K562 (cell line): ENCODE data around the gene CLDN15. TPM values are rescaled to one million over a fixed set of nuclear protein-coding genes. Genes with fewer than 3 reads are reported as not detected.

ENCODE experiments used
- ATAC-seq: fragments of 200-7000 bp; cut with Tn5 transposase; 3 replicates; pipeline ENCODE4 v1.9.1; 2020; ENCODE audit warnings: moderate library complexity
- BruUV-seq: library from RNA; stranded (reverse); fragments of 400-500 nt; replicated peaks from 2 replicates; lab custom pipeline; 2021; lab: Mats Ljungman, UMichigan
- CTCF ChIA-PET: fragments of 300-600 bp; formaldehyde crosslinking; extraction: SDS; loops from one replicate; lab custom pipeline; 2021; ENCODE audit warnings: low intra/inter-chr PET ratio; lab: Yijun Ruan, JAX
- POLR2A ChIA-PET: fragments of 300-600, 350-650 bp; sonication (Branson Sonifier 250); formaldehyde crosslinking; extraction: SDS; loops from one replicate; lab custom pipeline; 2021; ENCODE audit warnings: antibody characterized with exemption, inconsistent platforms; lab: Yijun Ruan, JAX
- DNase-seq, 4 experiments: peaks; one replicate each; pipeline versions ENCODE4 v3.0.0 to v3.0.0-alpha.2; 2011 to 2018; ENCODE audit warnings: low spot score in 3 of 4, mixed read lengths in 3 of 4; ENCODE audit errors: extremely low read depth in 1 of 4
- FAIRE-seq: peaks from 2 replicates; lab custom pipeline; 2011; peaks lifted over from hg19 to GRCh38; lab: Jason Lieb, UNC
- H2AFZ ChIP-seq: 2 replicates; pipeline ENCODE4 v1.6.0; 2011; ENCODE audit warnings: low read depth, low read length, control low read depth, inconsistent platforms
- H3K27ac ChIP-seq: fragments of 200-600 bp; 3 replicates; pipeline ENCODE4 v1.8.0; 2011; ENCODE audit warnings: low read depth, mild to moderate bottlenecking, control low read depth, inconsistent platforms, low read length, moderate library complexity, mixed read lengths; ENCODE audit errors: extremely low read depth
- H3K27me3 ChIP-seq, 2 experiments: fragments of 300-600 bp in 1 of 2; 2 replicates in 1 of 2; 3 replicates in 1 of 2; pipeline versions ENCODE4 v1.6.0 to v1.8.0; 2011; ENCODE audit warnings: inconsistent platforms in 2 of 2, low read length in 2 of 2, mild to moderate bottlenecking in 1 of 2, mixed read lengths in 1 of 2, moderate library complexity in 1 of 2; ENCODE audit not compliant: control insufficient read depth in 2 of 2, insufficient read depth in 2 of 2
- H3K36me3 ChIP-seq: fragments of 300-600 bp; 3 replicates; pipeline ENCODE4 v1.8.0; 2011; ENCODE audit warnings: mild to moderate bottlenecking, low read length, inconsistent platforms; ENCODE audit not compliant: control insufficient read depth, insufficient read depth
- H3K4me1 ChIP-seq, 2 experiments: fragments of 200-600 bp in 1 of 2; replicated peaks in 1 of 2; 2 replicates in 1 of 2; 3 replicates in 1 of 2; pipeline versions ENCODE4 v1.5.1 to v1.8.0; 2011; ENCODE audit warnings: inconsistent platforms in 2 of 2, low read length in 2 of 2, mild to moderate bottlenecking in 1 of 2, mixed read lengths in 1 of 2, moderate library complexity in 1 of 2; ENCODE audit not compliant: control insufficient read depth in 2 of 2, insufficient read depth in 2 of 2
- H3K4me2 ChIP-seq: 2 replicates; pipeline ENCODE4 v1.6.1; 2011; ENCODE audit warnings: low read length, control low read depth, inconsistent platforms, mixed read lengths; ENCODE audit not compliant: insufficient read depth
- H3K4me3 ChIP-seq: fragments of 200-600 bp; sonication (generic), shearing (Covaris generic); 2 replicates; pipeline ENCODE4 v1.5.1; 2016; ENCODE audit warnings: control low read depth, inconsistent platforms
- H3K79me2 ChIP-seq: fragments of 200-600 bp; 3 replicates; pipeline ENCODE4 v1.8.0; 2011; ENCODE audit warnings: low read length, inconsistent platforms; ENCODE audit not compliant: control insufficient read depth, insufficient read depth
- H3K9ac ChIP-seq, 2 experiments: 2 replicates each; pipeline versions ENCODE4 v1.6.0 to v1.6.1; 2011; ENCODE audit warnings: low read depth in 2 of 2, low read length in 2 of 2, control low read depth in 1 of 2, inconsistent platforms in 1 of 2, mild to moderate bottlenecking in 1 of 2, mixed read lengths in 1 of 2; ENCODE audit not compliant: insufficient read depth in 1 of 2
- H3K9me1 ChIP-seq: one replicate; pipeline ENCODE4 v1.6.0; 2011; ENCODE audit warnings: inconsistent platforms, mild to moderate bottlenecking, low read length, moderate library complexity; ENCODE audit not compliant: control insufficient read depth, insufficient read depth
- H3K9me3 ChIP-seq: replicated peaks from 2 replicates; pipeline ENCODE4 v1.5.1; 2011; ENCODE audit warnings: low read depth, low read length, inconsistent platforms; ENCODE audit not compliant: control insufficient read depth, insufficient read depth
- H4K20me1 ChIP-seq: replicated peaks from 2 replicates; pipeline ENCODE4 v1.6.1; 2011; ENCODE audit warnings: low read length, inconsistent platforms, mixed read lengths; ENCODE audit not compliant: control insufficient read depth, insufficient read depth
- AFF1 ChIP-seq, 2 experiments: fragments of 450-650 bp; IDR thresholded peaks; 2 replicates each; pipeline ENCODE4 v1.6.1; 2018; ENCODE audit warnings: mild to moderate bottlenecking in 2 of 2, low read depth in 1 of 2; ENCODE audit not compliant: partially characterized antibody in 2 of 2
- BHLHE40 ChIP-seq: IDR thresholded peaks from 2 replicates; pipeline ENCODE4 v1.6.1; 2011; ENCODE audit warnings: low read length, improper control_type of control experiment
- CBFA2T3 ChIP-seq: fragments of 450-650 bp; IDR thresholded peaks from 2 replicates; pipeline ENCODE4 v1.6.1; 2017
- CBX3 ChIP-seq, 2 experiments: IDR thresholded peaks; 1 replicate in 1 of 2; 2 replicates in 1 of 2; pipeline ENCODE4 v1.6.1; 2012; ENCODE audit warnings: inconsistent platforms in 2 of 2, low read length in 2 of 2, borderline replicate concordance in 1 of 2, control low read depth in 1 of 2
- CREB1 ChIP-seq, 2 experiments: sonication (generic) in 1 of 2; formaldehyde crosslinking in 1 of 2; IDR thresholded peaks; 2 replicates each; pipeline versions ENCODE4 v1.6.1 to v1.8.0; 2012 to 2022; ENCODE audit warnings: inconsistent platforms in 1 of 2, mild to moderate bottlenecking in 1 of 2, missing genetic modification reagents in 1 of 2, moderate library complexity in 1 of 2
- DPF2 ChIP-seq: fragments of 450-650 bp; IDR thresholded peaks from 2 replicates; pipeline ENCODE4 v1.6.1; 2016
- FOXM1 ChIP-seq, 2 experiments: fragments of 450-650 bp in 1 of 2; sonication (generic) in 1 of 2; formaldehyde crosslinking in 1 of 2; IDR thresholded peaks; 2 replicates each; pipeline versions ENCODE4 v1.6.1 to v1.9.0; 2017 to 2022; ENCODE audit warnings: low read depth in 2 of 2, mild to moderate bottlenecking in 2 of 2, missing genetic modification reagents in 1 of 2, moderate library complexity in 1 of 2
- IRF2 ChIP-seq: sonication (generic); formaldehyde crosslinking; IDR thresholded peaks from 2 replicates; pipeline ENCODE4 v1.8.1; 2022; ENCODE audit warnings: mild to moderate bottlenecking, missing genetic modification reagents
- MTA2 ChIP-seq: fragments of 450-650 bp; IDR thresholded peaks from 2 replicates; pipeline ENCODE4 v1.6.1; 2016; ENCODE audit warnings: low read depth
- NONO ChIP-seq, 2 experiments: fragments of 200-400 bp in 1 of 2; fragments of 450-650 bp in 1 of 2; formaldehyde crosslinking in 1 of 2; IDR thresholded peaks; 2 replicates each; pipeline ENCODE4 v1.6.1; 2017; ENCODE audit warnings: low read depth in 2 of 2, mild to moderate bottlenecking in 2 of 2, moderate library complexity in 2 of 2, low read length in 1 of 2
- NR0B1 ChIP-seq: fragments of 450-650 bp; IDR thresholded peaks from one replicate; pipeline ENCODE4 v1.6.1; 2018; ENCODE audit warnings: mild to moderate bottlenecking, moderate library complexity; ENCODE audit not compliant: partially characterized antibody
- PHB2 ChIP-seq: fragments of 450-650 bp; IDR thresholded peaks from 2 replicates; pipeline ENCODE4 v1.6.1; 2017; ENCODE audit warnings: low read depth
- POLR2B ChIP-seq: fragments of 450-650 bp; IDR thresholded peaks from 2 replicates; pipeline ENCODE4 v1.6.1; 2018; ENCODE audit warnings: low read depth; ENCODE audit not compliant: partially characterized antibody
- SPI1 ChIP-seq: IDR thresholded peaks from 2 replicates; pipeline ENCODE4 v1.6.1; 2011; ENCODE audit warnings: low read depth, low read length, control low read depth, borderline replicate concordance
- STAT5A ChIP-seq: IDR thresholded peaks from 2 replicates; pipeline ENCODE4 v1.6.1; 2012; ENCODE audit warnings: low read length, inconsistent platforms, borderline replicate concordance
- TEAD4 ChIP-seq, 2 experiments: sonication (generic) in 1 of 2; formaldehyde crosslinking in 1 of 2; IDR thresholded peaks; 2 replicates each; pipeline versions ENCODE4 v1.6.1 to v1.8.0; 2012 to 2022; ENCODE audit warnings: borderline replicate concordance in 1 of 2, inconsistent platforms in 1 of 2, low read length in 1 of 2, mild to moderate bottlenecking in 1 of 2, missing genetic modification reagents in 1 of 2
- WGBS: fragments of 100-300 bp; shearing (Covaris generic); methylation state at CpG from one replicate; pipeline ENCODE4 v1.1.6; 2016; ENCODE audit warnings: low coverage, mixed read lengths; ENCODE audit not compliant: insufficient coverage; ENCODE audit errors: missing lambda C conversion rate; 5-methylcytosine and 5-hydroxymethylcytosine counted together
- in situ Hi-C: fragments of 300-500 bp; cut with MboI; formaldehyde crosslinking; loops from 4 replicates; pipeline ENCODE4 v1.15.0; 2018; ENCODE audit warnings: inconsistent platforms, mixed read lengths
- intact Hi-C: fragments of 100-400 bp; cut with micrococcal nuclease; formaldehyde crosslinking; loops from 2 replicates; pipeline ENCODE4 v1.14.2; 2022
- polyA plus RNA-seq, 8 experiments: library from polyadenylated mRNA; depleted of rRNA in 4 of 8; stranded (reverse) in 5 of 8; unstranded in 3 of 8; fragments of >200 nt; fragmentation: Nextera tagmentation in 2 of 8; fragmentation: Illumina TruSeq in 1 of 8; extraction: Ambion mirVana in 2 of 8; extraction: Trizol in 1 of 8; gene quantifications; 2 replicates each; pipeline versions ENCODE4 v1.2.1 to v1.2.3, GENCODE V29; 2011 to 2014; ENCODE audit warnings: inconsistent platforms in 1 of 8, missing spikeins in 1 of 8
- total RNA-seq, 7 experiments: library from RNA; depleted of rRNA in 6 of 7; stranded (reverse); fragments of >200 nt in 6 of 7; fragmentation: Illumina TruSeq in 2 of 7; extraction: Trizol in 2 of 7; gene quantifications; 2 replicates each; pipeline versions ENCODE4 v1.2.1 to v1.2.3, GENCODE V29; 2011 to 2021; ENCODE audit warnings: low replicate concordance in 1 of 7

Gene CLDN15
- total and polyA plus RNA-seq, 9 of the 15 experiments (the other 6 are each of a cell fraction or from before 2014, with no cell fraction given) = 0.32 to 14.5 (median 7.4) TPM

GRCh38 chr7:101185258-101185839 is 52.3 kb downstream of the CLDN15 start:
- Histone ChIP-seq H3K4me1 (peaks cover 6 to 7% of the 10 kb centered on the region in 2 experiments; a peak in 3 of 5 replicates), H3K27me3 (peaks cover 2 to 6% of the 10 kb centered on the region in 2 experiments; a peak in 3 of 5 replicates), H3K4me2 (no peak overlapping the region), H3K79me2 (no peaks in the 10 kb centered on the region), H3K9ac (no peak overlapping the region), H3K36me3 (no peaks in the 10 kb centered on the region), H3K27ac (no peak overlapping the region), H3K9me3 (no peaks in the 10 kb centered on the region), H3K9me1 (no peaks in the 10 kb centered on the region), H2AFZ (no peak overlapping the region), H3K4me3 (no peak overlapping the region), H4K20me1 (no peaks in the 10 kb centered on the region)
- ChIA-PET CTCF (no interaction called here), POLR2A (interaction anchor here (0.9 to 1.5 kb wide), 3 partner anchors 9 to 91 kb away, joined by 3 to 7 read pairs (median 5); no protein-coding TSS in a partner anchor)
- DNase-seq = peak in 2 of 4 experiments; percentile 27 to 42
- WGBS = 31% methylated on average over 5 of the region's 5 CpGs
- in situ Hi-C loops (no loop called here), intact Hi-C loops (loop anchor here (5.0 kb wide), 1 partner anchor 288 kb away; the partner anchor contains the start of gene ACHE)
- no peak for FAIRE-seq
- ATAC-seq = no peak
- no TSS peak for BruUV-seq
- TF ChIP-seq TEAD4 (IDR thresholded peaks at IDR 0.05; ENCODE audit: low read length) = peak; percentile 68; the same call in 1 of the 2 replicates
- no peak for TF ChIP-seq TEAD4 (CRISPR knock-in tag; IDR thresholded peaks at IDR 0.05; ENCODE audit: borderline replicate concordance)
- no peak for TF ChIP-seq NR0B1
- TF ChIP-seq SPI1 = no peak
- peak; percentile 74 for TF ChIP-seq CBFA2T3
- TF ChIP-seq BHLHE40 = peak; percentile 37; the same call in 1 of the 2 replicates
- no peak for TF ChIP-seq POLR2B
- no peak for TF ChIP-seq NONO (IDR thresholded peaks at IDR 0.05; ENCODE audit: low read depth in 2 of 2, low read length in 1 of 2)
- TF ChIP-seq PHB2 = no peak
- no peak for TF ChIP-seq CREB1 (IDR thresholded peaks at IDR 0.05)
- TF ChIP-seq CREB1 (CRISPR knock-in tag; IDR thresholded peaks at IDR 0.05) = 0 out of 2 replicates have a peak, but pooled peaks have one; percentile 24
- no peak for TF ChIP-seq IRF2 (CRISPR knock-in tag)
- 0 out of 3 replicates have a peak, but pooled peaks of 1 of the 2 experiments have one; percentile 13 for TF ChIP-seq CBX3 (IDR thresholded peaks at IDR 0.05; ENCODE audit: borderline replicate concordance in 1 of 2, low read length in 2 of 2)
- peak in 1 of 2 experiments; percentile 57 for TF ChIP-seq AFF1 (IDR thresholded peaks at IDR 0.05; ENCODE audit: low read depth in 1 of 2, partially characterized antibody in 2 of 2)
- TF ChIP-seq STAT5A = no peak
- TF ChIP-seq DPF2 = peak; percentile 47; the same call in 1 of the 2 replicates
- TF ChIP-seq MTA2 = peak; percentile 33; the same call in 1 of the 2 replicates
- TF ChIP-seq FOXM1 (IDR thresholded peaks at IDR 0.05; ENCODE audit: low read depth) = no peak
- TF ChIP-seq FOXM1 (CRISPR knock-in tag; IDR thresholded peaks at IDR 0.05; ENCODE audit: low read depth) = no peak
